Umbilical cord (tissue), 2 donors: ENCODE data around the gene MRO. TPM values are rescaled to one million over a fixed set of nuclear protein-coding genes. Genes with fewer than 3 reads are reported as not detected.
"Not testable (repeated sequence)": the region's sequence is repeated elsewhere in the genome, so short reads cannot be mapped to it uniquely, and the experiment has no call there.

Experiments used
- DNase-seq: peaks from one replicate; pipeline ENCODE4 v3.0.0-alpha.2; 2015; ENCODE audit warnings: low spot score
- total RNA-seq: library from RNA; depleted of rRNA; stranded (reverse); fragments of >200 nt; gene quantifications from one replicate; pipeline ENCODE4 v1.2.3, GENCODE V29; 2014; ENCODE audit warnings: low replicate concordance; ENCODE audit not compliant: insufficient read depth

MRO gene
- total RNA-seq, 1 donor from 2014 or later, result 1.9 TPM

DNA sequence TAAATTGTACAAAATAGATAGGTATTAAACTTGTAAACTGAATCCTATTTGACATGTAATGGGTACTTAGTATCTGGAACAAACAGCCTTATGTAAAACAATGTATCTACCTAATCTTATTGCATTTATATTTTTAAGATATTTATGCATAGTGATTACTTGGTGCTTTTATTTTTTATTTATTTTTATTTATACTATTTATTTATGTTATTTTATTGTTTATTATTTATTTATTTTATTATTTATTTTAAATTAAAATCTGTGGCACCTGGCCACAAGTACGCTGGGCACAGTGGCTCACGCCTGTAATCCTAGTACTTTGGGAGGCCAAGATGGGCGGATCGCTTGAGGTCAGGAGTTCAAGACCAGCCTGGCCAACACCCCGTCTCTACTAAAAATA, 26.9 kb downstream of the MRO start:
- DNase-seq, result no peak

- DNase-seq, result peak; percentile 14
Observed at GRCh38 chr18:50791599-50792438, 28.0 kb downstream of the MRO start.

GRCh38 chr18:50790948-50791347, 28.9 kb downstream of the MRO start:
- no peak for DNase-seq

DNA sequence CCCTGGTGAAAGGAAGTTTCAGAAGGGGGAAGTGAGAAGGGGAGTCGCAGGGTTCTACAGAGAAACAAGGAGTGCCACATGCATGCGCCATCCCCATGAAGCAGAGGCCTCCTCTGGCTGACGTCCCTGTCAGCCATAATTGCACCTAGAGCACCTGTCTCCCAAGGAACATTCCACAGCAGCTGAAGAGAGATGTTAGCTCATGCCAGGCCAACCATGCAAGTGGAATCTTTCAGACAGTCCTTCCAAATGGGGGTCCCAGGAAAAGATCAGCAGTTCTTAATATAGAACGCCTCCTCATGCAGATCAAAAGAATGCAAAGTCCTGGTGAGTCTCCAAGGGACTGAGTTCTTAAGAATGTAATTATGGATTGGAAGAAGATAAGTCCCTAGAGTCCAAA, 29.6 kb downstream of the MRO start:
- no peak for DNase-seq

DNA sequence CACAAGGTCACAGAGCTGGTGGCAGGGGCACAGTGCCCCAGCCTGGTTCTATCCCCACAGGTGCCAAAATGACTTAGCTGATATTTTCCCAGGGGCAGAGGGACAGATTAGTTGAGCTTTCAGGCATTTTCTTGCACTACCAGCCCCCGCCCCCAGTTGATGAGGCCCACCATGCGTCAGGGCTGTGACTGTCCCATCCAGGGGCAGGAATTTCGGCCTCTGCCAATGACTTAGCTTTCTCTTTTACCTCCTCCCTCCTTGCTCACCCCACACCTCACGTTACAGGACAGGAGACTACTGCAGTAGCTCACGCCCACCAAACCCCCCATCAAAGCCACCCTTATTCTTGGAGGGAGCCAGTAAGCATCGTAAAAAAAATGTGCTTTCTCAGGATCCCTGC, 31.5 kb downstream of the MRO start:
- no peak for DNase-seq

DNA sequence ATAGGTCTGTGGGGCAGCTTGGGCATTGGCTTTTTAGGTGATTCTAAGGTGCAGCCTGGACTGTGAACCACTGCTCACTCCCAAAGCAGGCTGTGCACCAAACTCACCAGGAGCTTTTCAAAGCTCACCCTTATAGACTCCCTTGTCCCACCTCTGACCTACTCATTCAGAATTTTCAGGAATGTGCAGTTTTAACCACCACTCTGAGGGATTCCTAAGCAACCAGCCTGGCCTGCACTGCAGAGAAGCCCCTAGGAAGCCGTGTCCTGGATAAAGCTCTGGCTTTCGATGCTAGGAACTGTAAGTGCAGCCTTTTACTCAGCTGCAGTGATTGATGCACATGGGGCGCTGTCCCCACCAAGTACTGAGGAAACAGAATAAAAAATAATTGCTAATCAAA, 33.0 kb downstream of the MRO start:
- DNase-seq, result no peak

DNA sequence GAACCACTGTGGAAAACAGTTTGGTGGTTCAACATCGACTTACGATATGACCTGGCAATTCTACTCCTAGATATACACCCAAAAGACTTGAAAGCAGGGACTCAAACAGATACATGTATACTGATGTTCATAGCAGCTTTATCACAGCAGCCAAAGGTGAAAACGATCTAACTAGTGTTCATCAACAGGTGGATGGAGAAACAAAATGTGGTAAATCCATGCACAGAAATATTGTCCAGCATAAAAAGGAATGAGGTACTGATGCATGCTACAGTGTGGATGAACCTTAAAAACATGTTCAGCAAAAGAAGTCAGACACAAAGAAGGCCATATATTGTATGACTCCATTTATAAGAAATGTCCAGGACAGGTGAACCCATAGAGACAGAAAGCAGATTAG, 36.3 kb downstream of the MRO start:
- no peak for DNase-seq

GRCh38 chr18:50779021-50779420, 40.8 kb downstream of the MRO start:
- not testable (repeated sequence) for DNase-seq

GRCh38 chr18:50776383-50776782, 43.4 kb downstream of the MRO start:
- DNase-seq, result no peak

GRCh38 chr18:50775726-50776125, 44.1 kb downstream of the MRO start:
- DNase-seq, result no peak

DNA sequence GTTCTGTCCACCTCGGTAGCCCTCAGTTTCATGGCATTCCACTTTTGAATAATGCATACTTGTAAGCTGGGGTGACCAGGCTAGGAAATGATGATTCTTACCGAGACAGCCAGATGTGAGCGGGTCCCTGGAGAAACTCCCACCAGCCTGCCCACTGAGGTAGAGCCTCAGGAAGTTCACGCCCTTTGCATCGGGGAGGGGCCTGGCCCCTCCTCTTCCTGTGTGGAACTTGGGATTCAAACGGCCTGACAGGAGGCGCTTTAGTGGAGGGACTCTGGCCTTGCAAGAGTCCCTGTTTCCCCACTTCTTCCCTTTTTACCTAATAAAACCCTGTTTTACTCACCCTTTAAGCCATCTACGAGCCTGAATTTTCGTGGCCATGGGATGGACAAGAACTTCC, 44.6 kb downstream of the MRO start:
- DNase-seq, result no peak

GRCh38 chr18:50769463-50769862, 50.4 kb downstream of the MRO start:
- no peak for DNase-seq

- DNase-seq, result no peak
Observed at GRCh38 chr18:50757358-50757757, 62.5 kb downstream of the MRO start.

- no peak for DNase-seq
Observed at GRCh38 chr18:50754297-50754696, 65.5 kb downstream of the MRO start.

- DNase-seq, result no peak
Observed at GRCh38 chr18:50753311-50753710, 66.5 kb downstream of the MRO start.

DNA sequence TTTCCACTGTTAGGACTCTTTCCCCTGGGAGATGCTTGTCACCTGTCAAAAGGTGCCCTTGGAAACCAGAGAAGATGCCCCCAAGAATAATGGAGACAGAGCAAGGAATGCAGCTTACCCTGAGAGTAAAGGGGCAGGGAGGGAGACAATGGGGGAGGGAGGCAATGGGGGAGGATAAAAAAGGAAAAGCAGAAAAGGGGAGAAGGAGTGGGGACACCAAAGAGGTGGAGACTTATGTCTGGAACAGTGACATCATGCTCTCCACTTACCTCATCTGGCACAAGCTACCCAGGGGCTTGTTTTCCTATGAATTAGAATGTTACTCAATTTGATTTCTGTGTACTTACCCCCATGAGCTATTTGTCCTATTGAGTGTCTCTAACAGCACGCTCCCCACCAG, 67.9 kb downstream of the MRO start:
- no peak for DNase-seq

DNA sequence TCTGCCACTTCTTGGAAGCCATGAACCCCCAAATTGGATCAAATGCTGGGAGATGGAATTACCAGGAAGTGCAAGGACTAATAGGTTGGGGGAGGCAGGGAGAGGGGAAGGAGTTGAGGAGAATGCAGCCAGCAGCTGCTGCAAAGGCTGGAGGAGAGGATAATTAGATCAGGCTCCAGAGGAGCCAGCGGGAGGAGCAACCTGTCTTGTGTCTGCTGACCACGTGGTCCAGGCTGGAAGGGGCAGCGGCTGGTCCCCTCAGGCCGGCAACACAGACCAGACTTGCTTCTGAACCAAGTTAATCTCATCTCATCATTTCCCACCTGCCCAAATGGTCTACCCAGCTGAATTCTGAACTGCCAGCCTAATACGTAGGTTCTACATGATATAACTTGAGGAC, 68.3 kb downstream of the MRO start:
- DNase-seq, result no peak

GRCh38 chr18:50750546-50750945, 69.3 kb downstream of the MRO start:
- DNase-seq, result no peak

DNA sequence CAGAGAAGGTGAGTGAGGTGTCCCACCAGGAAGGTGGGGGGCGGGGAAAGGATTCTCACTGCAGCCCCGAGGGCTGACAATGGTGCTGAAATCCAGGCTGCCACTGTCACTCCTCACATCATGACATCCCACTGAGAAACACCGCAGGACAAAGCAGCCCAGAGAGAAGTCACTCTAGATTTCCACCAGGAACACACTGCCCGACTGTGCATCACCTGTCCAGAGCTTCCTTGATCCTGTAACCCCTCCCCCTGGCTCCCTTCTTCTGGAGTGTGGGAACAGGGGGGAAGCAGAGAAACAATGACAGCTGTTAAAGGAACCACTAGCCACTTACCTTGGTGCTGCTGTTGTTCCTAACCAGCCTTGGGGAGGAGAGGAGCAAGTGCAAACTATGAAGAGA, 69.9 kb downstream of the MRO start:
- DNase-seq, result no peak

GRCh38 chr18:50749421-50749820, 70.4 kb downstream of the MRO start:
- DNase-seq, result no peak

DNA sequence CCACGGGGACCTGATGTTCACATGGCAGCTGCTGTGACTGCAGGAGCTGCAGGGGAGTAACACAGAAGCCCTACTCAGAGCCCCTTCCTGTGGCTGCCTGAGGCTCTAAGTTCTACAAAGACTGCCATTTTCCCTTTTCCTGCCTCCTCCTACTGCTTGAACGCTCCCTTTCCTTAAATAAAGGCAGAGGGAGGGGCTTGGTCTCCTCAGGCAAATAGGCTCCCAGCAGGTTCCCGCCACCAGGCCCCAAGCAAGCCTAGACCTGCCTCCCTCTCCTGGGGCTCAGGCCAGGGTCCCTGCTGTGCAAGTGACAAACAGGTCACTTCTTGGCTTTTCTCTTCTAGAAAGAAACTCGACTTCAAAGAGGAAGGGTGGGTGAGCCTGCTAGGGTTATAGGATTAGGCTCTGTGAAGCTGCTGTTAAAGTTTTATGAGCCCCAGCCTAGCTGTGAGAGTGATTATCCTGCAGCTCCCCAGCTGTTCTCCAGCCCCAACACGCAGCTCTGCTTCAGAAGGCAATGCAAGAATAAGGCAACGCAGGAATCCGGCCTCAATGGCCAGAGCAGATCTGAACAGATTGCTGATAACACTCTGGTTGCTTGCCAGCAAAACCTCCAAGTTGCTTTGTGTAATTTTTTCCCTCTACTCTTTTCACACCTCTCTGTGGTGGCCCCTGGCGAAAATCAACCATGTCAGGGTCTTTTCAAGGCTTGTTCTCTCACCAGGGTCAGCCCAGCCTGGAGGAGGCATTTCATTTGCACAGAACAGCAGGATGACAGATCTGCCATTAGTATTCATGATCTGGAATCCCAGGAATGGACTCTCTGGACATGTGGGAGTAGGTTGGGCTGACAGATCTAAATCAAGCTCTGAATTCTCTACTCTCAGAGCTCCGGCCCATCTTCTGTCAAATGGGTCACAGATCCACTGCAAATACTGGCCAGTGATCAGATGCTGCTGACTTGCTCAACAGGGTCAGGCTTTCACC, 71.3 kb downstream of the MRO start:
- peak; percentile 72 for DNase-seq

- no peak for DNase-seq
Observed at GRCh38 chr18:50747849-50748242, 72.0 kb downstream of the MRO start.

DNA sequence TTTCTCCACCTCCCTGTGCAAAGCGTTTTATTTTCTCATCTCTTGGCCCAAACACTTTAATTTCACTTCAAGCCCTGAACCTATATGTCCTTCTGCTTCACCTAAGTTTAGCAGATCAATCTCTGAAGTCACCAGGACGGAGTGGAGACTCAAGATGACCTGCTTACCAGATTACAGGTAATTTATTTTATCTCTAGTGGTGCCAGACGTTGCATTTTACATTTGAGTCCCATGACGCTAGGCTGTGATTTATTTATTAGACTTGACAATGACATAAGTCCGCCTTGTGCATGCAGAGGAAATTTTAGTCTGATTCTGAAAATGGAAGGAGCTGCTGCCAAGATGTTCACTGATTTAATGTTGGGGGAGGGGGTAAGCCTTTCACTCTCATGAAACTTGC, 73.9 kb downstream of the MRO start:
- DNase-seq, result no peak
